Neural cell (in vitro differentiated cells): ENCODE measurements around the gene MAPK4. TPM values are rescaled to one million over a fixed set of nuclear protein-coding genes. Genes with fewer than 3 reads are reported as not detected.

Experiments
- H2AFZ ChIP-seq: fragments of 200-600, 300-800 bp; sonication (generic), shearing (Covaris generic); 2 replicates; pipeline ENCODE4 v1.6.0; 2014; ENCODE audit warnings: low read depth, mild to moderate bottlenecking, antibody characterized with exemption, low read length, moderate library complexity
- H3F3A ChIP-seq: fragments of 200-600 bp; shearing (Covaris generic); 2 replicates; pipeline ENCODE4 v1.6.1; 2016; ENCODE audit warnings: mild to moderate bottlenecking, moderate library complexity, mixed read lengths, antibody characterized with exemption, low read length; ENCODE audit not compliant: insufficient read depth, poor library complexity, severe bottlenecking
- H3K27ac ChIP-seq: fragments of 200-600, 300-800 bp; sonication (generic), shearing (Covaris generic); 2 replicates; pipeline ENCODE4 v1.5.1; 2014; ENCODE audit warnings: mild to moderate bottlenecking, low read length, moderate library complexity
- H3K27me3 ChIP-seq: fragments of 300-800, 200-600 bp; sonication (generic), shearing (Covaris generic); 2 replicates; pipeline ENCODE4 v1.6.0; 2014; ENCODE audit warnings: mild to moderate bottlenecking, low read depth, low read length, moderate library complexity; ENCODE audit not compliant: insufficient read depth
- H3K36me3 ChIP-seq: fragments of 300-800, 200-600 bp; sonication (generic), shearing (Covaris generic); 2 replicates; pipeline ENCODE4 v1.5.1; 2014; ENCODE audit warnings: mild to moderate bottlenecking, antibody characterized with exemption, low read length, moderate library complexity; ENCODE audit not compliant: insufficient read depth
- H3K4me2 ChIP-seq: fragments of 300-800, 200-600 bp; sonication (generic), shearing (Covaris generic); 2 replicates; pipeline ENCODE4 v1.6.0; 2014; ENCODE audit warnings: mild to moderate bottlenecking, low read length
- H3K4me3 ChIP-seq: fragments of 300-800, 200-600 bp; sonication (generic), shearing (Covaris generic); 2 replicates; pipeline ENCODE4 v1.5.1; 2014; ENCODE audit warnings: mild to moderate bottlenecking, low read length, moderate library complexity
- H3K79me2 ChIP-seq: fragments of 200-600 bp; shearing (Covaris generic); replicated peaks from 2 replicates; pipeline ENCODE4 v1.6.0; 2014; ENCODE audit warnings: mild to moderate bottlenecking, low read length, moderate library complexity; ENCODE audit not compliant: insufficient read depth
- H3K9ac ChIP-seq: fragments of 300-800, 200-600 bp; sonication (generic), shearing (Covaris generic); 2 replicates; pipeline ENCODE4 v1.6.1; 2016; ENCODE audit warnings: mild to moderate bottlenecking, low read length, mixed read lengths
- H3K9me2 ChIP-seq: fragments of 200-600 bp; shearing (Covaris generic); 2 replicates; pipeline ENCODE4 v1.6.1; 2016; ENCODE audit warnings: mild to moderate bottlenecking, low read length, mixed read lengths; ENCODE audit not compliant: insufficient read depth
- H3K9me3 ChIP-seq: fragments of 200-600, 300-800 bp; sonication (generic), shearing (Covaris generic); 2 replicates; pipeline ENCODE4 v1.6.1; 2016; ENCODE audit warnings: mild to moderate bottlenecking, mixed run types, low read length, moderate library complexity, mixed read lengths
- H4K20me1 ChIP-seq: fragments of 200-600 bp; shearing (Covaris generic); 2 replicates; pipeline ENCODE4 v1.6.1; 2016; ENCODE audit warnings: mild to moderate bottlenecking, mixed run types; ENCODE audit not compliant: insufficient read depth
- EP300 ChIP-seq: fragments of 450-650 bp; conservative IDR thresholded peaks from 2 replicates; pipeline ENCODE4 v1.6.1; 2014; ENCODE audit warnings: antibody characterized with exemption, mild to moderate bottlenecking, moderate library complexity; ENCODE audit not compliant: poor library complexity, severe bottlenecking
- EZH2 ChIP-seq: fragments of 200-600, 300-800 bp; shearing (Covaris generic), sonication (generic); IDR thresholded peaks from 2 replicates; pipeline ENCODE4 v1.6.1; 2014; ENCODE audit warnings: antibody characterized with exemption, low read length, borderline replicate concordance, mild to moderate bottlenecking; ENCODE audit not compliant: insufficient read depth, poor library complexity, severe bottlenecking
- MXI1 ChIP-seq: fragments of 450-650 bp; conservative IDR thresholded peaks from 2 replicates; pipeline ENCODE4 v1.6.1; 2014; ENCODE audit warnings: antibody characterized with exemption, mild to moderate bottlenecking; ENCODE audit not compliant: poor library complexity, severe bottlenecking
- POLR2AphosphoS5 ChIP-seq: IDR thresholded peaks from 2 replicates; pipeline ENCODE4 v1.6.1; 2012
- SMC3 ChIP-seq: fragments of 450-650 bp; conservative IDR thresholded peaks from 2 replicates; pipeline ENCODE4 v1.6.1; 2014; ENCODE audit warnings: antibody characterized with exemption, mild to moderate bottlenecking, moderate library complexity; ENCODE audit not compliant: poor library complexity
- TAF1 ChIP-seq: IDR thresholded peaks from 2 replicates; pipeline ENCODE4 v1.6.1; 2012; ENCODE audit warnings: low read depth
- polyA plus RNA-seq: library from polyadenylated mRNA; depleted of rRNA; stranded (reverse); fragments of >200 nt; gene quantifications from 2 replicates; pipeline ENCODE4 v1.2.3, GENCODE V29; 2014
- TF ChIP-seq, protein P1 (sequence below): IDR thresholded peaks from 2 replicates; pipeline ENCODE4 v1.6.1; 2012; ENCODE audit warnings: borderline replicate concordance
- TF ChIP-seq, protein P2 (sequence below): fragments of 450-650 bp; IDR thresholded peaks from 2 replicates; pipeline ENCODE4 v1.5.1; 2014; ENCODE audit warnings: antibody characterized with exemption, mild to moderate bottlenecking, moderate library complexity; ENCODE audit not compliant: poor library complexity, severe bottlenecking

Gene MAPK4
- polyA plus RNA-seq, 1 donor from 2014 or later: 12.7 TPM

DNA sequence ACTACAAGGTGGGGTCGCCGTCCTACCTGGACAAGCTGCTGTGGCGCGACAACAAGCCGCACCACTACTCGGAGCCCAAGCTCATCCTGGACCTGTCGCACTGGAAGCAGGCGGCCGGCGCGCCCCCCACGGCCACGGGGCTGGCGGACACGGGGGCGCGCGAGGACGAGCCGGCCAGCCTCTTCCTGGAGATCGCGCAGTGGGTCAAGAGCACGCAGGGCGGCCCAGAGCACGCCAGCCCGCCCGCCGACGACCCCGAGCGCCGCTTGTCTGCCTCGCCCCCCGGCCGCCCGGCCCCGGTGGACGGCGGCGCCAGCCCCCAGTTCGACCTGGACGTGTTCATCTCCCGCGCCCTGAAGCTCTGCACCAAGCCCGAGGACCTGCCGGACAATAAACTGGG is 169.5 kb downstream of the MAPK4 start:
- H2AFZ ChIP-seq: no peak overlapping the region
- H3K9me2 ChIP-seq: no peaks in the 10 kb centered on the region
- H3K27me3 ChIP-seq: no peaks in the 10 kb centered on the region
- no peak overlapping the region for H3K4me3 ChIP-seq
- no peaks in the 10 kb centered on the region for H3K79me2 ChIP-seq
- H4K20me1 ChIP-seq: no peaks in the 10 kb centered on the region
- H3K36me3 ChIP-seq: no peaks in the 10 kb centered on the region
- no peak for TF ChIP-seq EP300
- TF ChIP-seq, protein P1, sequence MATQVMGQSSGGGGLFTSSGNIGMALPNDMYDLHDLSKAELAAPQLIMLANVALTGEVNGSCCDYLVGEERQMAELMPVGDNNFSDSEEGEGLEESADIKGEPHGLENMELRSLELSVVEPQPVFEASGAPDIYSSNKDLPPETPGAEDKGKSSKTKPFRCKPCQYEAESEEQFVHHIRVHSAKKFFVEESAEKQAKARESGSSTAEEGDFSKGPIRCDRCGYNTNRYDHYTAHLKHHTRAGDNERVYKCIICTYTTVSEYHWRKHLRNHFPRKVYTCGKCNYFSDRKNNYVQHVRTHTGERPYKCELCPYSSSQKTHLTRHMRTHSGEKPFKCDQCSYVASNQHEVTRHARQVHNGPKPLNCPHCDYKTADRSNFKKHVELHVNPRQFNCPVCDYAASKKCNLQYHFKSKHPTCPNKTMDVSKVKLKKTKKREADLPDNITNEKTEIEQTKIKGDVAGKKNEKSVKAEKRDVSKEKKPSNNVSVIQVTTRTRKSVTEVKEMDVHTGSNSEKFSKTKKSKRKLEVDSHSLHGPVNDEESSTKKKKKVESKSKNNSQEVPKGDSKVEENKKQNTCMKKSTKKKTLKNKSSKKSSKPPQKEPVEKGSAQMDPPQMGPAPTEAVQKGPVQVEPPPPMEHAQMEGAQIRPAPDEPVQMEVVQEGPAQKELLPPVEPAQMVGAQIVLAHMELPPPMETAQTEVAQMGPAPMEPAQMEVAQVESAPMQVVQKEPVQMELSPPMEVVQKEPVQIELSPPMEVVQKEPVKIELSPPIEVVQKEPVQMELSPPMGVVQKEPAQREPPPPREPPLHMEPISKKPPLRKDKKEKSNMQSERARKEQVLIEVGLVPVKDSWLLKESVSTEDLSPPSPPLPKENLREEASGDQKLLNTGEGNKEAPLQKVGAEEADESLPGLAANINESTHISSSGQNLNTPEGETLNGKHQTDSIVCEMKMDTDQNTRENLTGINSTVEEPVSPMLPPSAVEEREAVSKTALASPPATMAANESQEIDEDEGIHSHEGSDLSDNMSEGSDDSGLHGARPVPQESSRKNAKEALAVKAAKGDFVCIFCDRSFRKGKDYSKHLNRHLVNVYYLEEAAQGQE: no peak
- no peak for TF ChIP-seq TAF1
- TF ChIP-seq EZH2: no peak
- no peak for TF ChIP-seq MXI1
- no peak for TF ChIP-seq SMC3
- TF ChIP-seq, protein P2, sequence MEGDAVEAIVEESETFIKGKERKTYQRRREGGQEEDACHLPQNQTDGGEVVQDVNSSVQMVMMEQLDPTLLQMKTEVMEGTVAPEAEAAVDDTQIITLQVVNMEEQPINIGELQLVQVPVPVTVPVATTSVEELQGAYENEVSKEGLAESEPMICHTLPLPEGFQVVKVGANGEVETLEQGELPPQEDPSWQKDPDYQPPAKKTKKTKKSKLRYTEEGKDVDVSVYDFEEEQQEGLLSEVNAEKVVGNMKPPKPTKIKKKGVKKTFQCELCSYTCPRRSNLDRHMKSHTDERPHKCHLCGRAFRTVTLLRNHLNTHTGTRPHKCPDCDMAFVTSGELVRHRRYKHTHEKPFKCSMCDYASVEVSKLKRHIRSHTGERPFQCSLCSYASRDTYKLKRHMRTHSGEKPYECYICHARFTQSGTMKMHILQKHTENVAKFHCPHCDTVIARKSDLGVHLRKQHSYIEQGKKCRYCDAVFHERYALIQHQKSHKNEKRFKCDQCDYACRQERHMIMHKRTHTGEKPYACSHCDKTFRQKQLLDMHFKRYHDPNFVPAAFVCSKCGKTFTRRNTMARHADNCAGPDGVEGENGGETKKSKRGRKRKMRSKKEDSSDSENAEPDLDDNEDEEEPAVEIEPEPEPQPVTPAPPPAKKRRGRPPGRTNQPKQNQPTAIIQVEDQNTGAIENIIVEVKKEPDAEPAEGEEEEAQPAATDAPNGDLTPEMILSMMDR: no peak
- no peak for TF ChIP-seq POLR2AphosphoS5
- no peaks in the 10 kb centered on the region for H3K9me3 ChIP-seq
- H3F3A ChIP-seq: peaks cover 5% of the 10 kb centered on the region
- H3K9ac ChIP-seq: no peak overlapping the region
- no peak overlapping the region for H3K4me2 ChIP-seq
- no peak overlapping the region for H3K27ac ChIP-seq

- H3K36me3 ChIP-seq: no peaks in the 10 kb centered on the region
- H3F3A ChIP-seq: peaks cover 5% of the 10 kb centered on the region
- no peaks in the 10 kb centered on the region for H3K27me3 ChIP-seq
- no peaks in the 10 kb centered on the region for H3K9me3 ChIP-seq
- no peak overlapping the region for H2AFZ ChIP-seq
- no peaks in the 10 kb centered on the region for H3K79me2 ChIP-seq
- H3K27ac ChIP-seq: no peak overlapping the region
- no peaks in the 10 kb centered on the region for H3K9me2 ChIP-seq
- TF ChIP-seq, protein P2: no peak
- H4K20me1 ChIP-seq: no peaks in the 10 kb centered on the region
- H3K4me2 ChIP-seq: no peak overlapping the region
- H3K9ac ChIP-seq: no peak overlapping the region
- H3K4me3 ChIP-seq: no peak overlapping the region
Observed at GRCh38 chr18:50729986-50730385, 170.1 kb downstream of the MAPK4 start.
